Uterus (tissue), 4 donors: Measurements from ENCODE around the gene NPEPL1. TPM values are rescaled to one million over a fixed set of nuclear protein-coding genes. Genes with fewer than 3 reads are reported as not detected.

Experiments used
- DNase-seq, 2 donors: peaks; one replicate each; pipeline ENCODE4 v3.0.0-alpha.2; 2019 to 2020
- H3K27ac ChIP-seq, 2 donors: fragments of 200-600 bp; sonication (generic); 1 replicate in 1 of 2; 2 replicates in 1 of 2; pipeline ENCODE4 v1.5.1; 2016 to 2018
- H3K27me3 ChIP-seq, 2 donors: fragments of 200-600 bp; sonication (generic); one replicate each; pipeline ENCODE4 v1.5.1; 2018 to 2019; ENCODE audit warnings: control low read depth in 1 of 2
- H3K36me3 ChIP-seq, 2 donors: fragments of 200-600 bp; sonication (generic); one replicate each; pipeline ENCODE4 v1.5.1; 2019; ENCODE audit warnings: control low read depth in 1 of 2
- H3K4me1 ChIP-seq, 2 donors: fragments of 200-600 bp; sonication (generic); one replicate each; pipeline ENCODE4 v1.5.1; 2018 to 2019; ENCODE audit warnings: control low read depth in 1 of 2
- H3K4me3 ChIP-seq, 2 donors: fragments of 200-600 bp; sonication (generic); 1 replicate in 1 of 2; 2 replicates in 1 of 2; pipeline ENCODE4 v1.5.1; 2018 to 2019; ENCODE audit warnings: mild to moderate bottlenecking in 1 of 2
- H3K9me3 ChIP-seq, 2 donors: fragments of 200-600 bp; sonication (generic); one replicate each; pipeline ENCODE4 v1.5.1; 2019; ENCODE audit warnings: control low read depth in 1 of 2
- CTCF ChIP-seq, 4 experiments: fragments of 200-600 bp in 2 of 4; fragments of 450-650 bp in 2 of 4; sonication (generic) in 2 of 4; IDR thresholded peaks; one replicate each; pipeline ENCODE4 v1.5.1; 2016 to 2019; ENCODE audit warnings: antibody characterized with exemption in 4 of 4, mild to moderate bottlenecking in 2 of 4, moderate library complexity in 1 of 4
- POLR2A ChIP-seq, 2 donors: fragments of 450-650 bp; IDR thresholded peaks; one replicate each; pipeline ENCODE4 v1.6.1; 2016; ENCODE audit warnings: antibody characterized with exemption in 2 of 2, mild to moderate bottlenecking in 1 of 2, moderate library complexity in 1 of 2
- intact Hi-C: fragments of 100-400 bp; cut with DNase I; formaldehyde crosslinking; loops from one replicate; pipeline ENCODE4 v1.15.1; 2023; ENCODE audit warnings: low total_unique reads
- total RNA-seq, 4 donors: library from RNA; depleted of rRNA in 3 of 4; stranded (reverse); fragments of >200 nt in 3 of 4; gene quantifications; one replicate each; pipeline versions ENCODE4 v1.1.0 to v1.2.4, GENCODE V29; 2014 to 2023
- donor health status: DM: yes; HTN: yes; CAD: no.

The NPEPL1 gene
- total RNA-seq, 4 donors from 2014 or later: 14.1 to 35.2 (median 24.7) TPM

GRCh38 chr20:58702859-58703648 is 10.5 kb downstream of the NPEPL1 start:
- intact Hi-C loops: no loop called here
- no peaks in the 10 kb centered on the region for H3K36me3 ChIP-seq

GRCh38 chr20:58703765-58704371 is 11.3 kb downstream of the NPEPL1 start:
- no peak for DNase-seq
- intact Hi-C loops: no loop called here
- H3K27ac ChIP-seq: no peak overlapping the region
- TF ChIP-seq CTCF (IDR thresholded peaks at IDR 0.05) (no peak), POLR2A (IDR thresholded peaks at IDR 0.05) (no peak)
- H3K27me3 ChIP-seq: no peaks in the 10 kb centered on the region
- H3K9me3 ChIP-seq: no peaks in the 10 kb centered on the region
- H3K36me3 ChIP-seq: no peaks in the 10 kb centered on the region
- H3K4me3 ChIP-seq: no peak overlapping the region
- no peaks in the 10 kb centered on the region for H3K4me1 ChIP-seq

More at GRCh38 chr20:58702859-58703648, 10.5 kb downstream of the NPEPL1 start:
- TF ChIP-seq CTCF (IDR thresholded peaks at IDR 0.05): no peak
- no peak for TF ChIP-seq POLR2A (IDR thresholded peaks at IDR 0.05)
- no peak overlapping the region for H3K27ac ChIP-seq
- peak in 1 of 2 donors; percentile 8 for DNase-seq
- H3K27me3 ChIP-seq: no peaks in the 10 kb centered on the region
- H3K9me3 ChIP-seq: no peaks in the 10 kb centered on the region
- no peak overlapping the region for H3K4me3 ChIP-seq
- no peaks in the 10 kb centered on the region for H3K4me1 ChIP-seq

- Histone ChIP-seq H3K36me3 (no peaks in the 10 kb centered on the region), H3K4me1 (no peaks in the 10 kb centered on the region), H3K4me3 (no peak overlapping the region), H3K9me3 (no peaks in the 10 kb centered on the region), H3K27ac (no peak overlapping the region), H3K27me3 (no peaks in the 10 kb centered on the region)
- peak in 1 of 2 donors; percentile 8 for DNase-seq
- intact Hi-C loops: no loop called here
- TF ChIP-seq POLR2A (IDR thresholded peaks at IDR 0.05) (no peak), CTCF (IDR thresholded peaks at IDR 0.05) (no peak)
Measured at GRCh38 chr20:58705208-58705926, 12.8 kb downstream of the NPEPL1 start.

- Histone ChIP-seq H3K9me3 (no peaks in the 10 kb centered on the region), H3K4me3 (no peak overlapping the region), H3K27me3 (no peaks in the 10 kb centered on the region), H3K36me3 (no peaks in the 10 kb centered on the region), H3K4me1 (no peaks in the 10 kb centered on the region), H3K27ac (no peak overlapping the region)
- intact Hi-C loops: no loop called here
- DNase-seq: peak in 1 of 2 donors; percentile 7
- TF ChIP-seq CTCF (IDR thresholded peaks at IDR 0.05) (no peak), POLR2A (IDR thresholded peaks at IDR 0.05) (no peak)
Measured at GRCh38 chr20:58706150-58706892, 13.7 kb downstream of the NPEPL1 start.
